Measurements from ENCODE around the gene CLINT1.
"Not testable (repeated sequence)": the region's sequence is repeated elsewhere in the genome, so short reads cannot be mapped to it uniquely, and the experiment has no call there.

The CLINT1 gene

DNA sequence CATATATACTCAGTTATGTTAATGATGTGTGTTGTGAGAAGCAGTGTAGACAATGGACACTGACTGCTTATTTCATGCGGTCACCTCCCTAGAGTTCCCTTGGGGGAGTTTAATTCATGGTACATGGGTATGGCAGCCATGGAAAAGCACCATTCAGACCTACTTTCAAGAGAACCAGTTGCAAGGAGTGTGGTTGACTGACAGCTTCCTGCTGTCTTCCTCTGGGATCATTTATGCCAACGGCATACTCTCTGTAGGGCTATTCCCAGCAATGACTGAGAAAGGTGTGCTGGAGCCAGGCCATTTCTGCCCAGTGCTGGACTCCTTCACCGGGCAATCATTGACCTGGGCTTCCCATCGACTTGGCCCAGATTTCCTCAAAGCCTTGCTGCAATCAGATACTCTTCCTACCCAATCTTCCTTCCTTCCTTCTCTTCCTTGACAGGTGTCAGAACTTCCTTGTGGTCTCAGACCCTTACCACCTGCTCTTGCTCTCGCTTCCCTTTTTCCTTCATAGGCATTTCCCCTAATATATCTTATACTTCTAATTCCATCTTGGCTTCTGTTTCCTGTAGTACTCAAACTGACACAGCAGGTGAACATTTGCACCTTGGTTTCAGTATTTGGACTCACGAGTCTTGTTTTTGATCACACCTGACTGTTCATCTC, 3.4 kb upstream of the CLINT1 start:
- no peak for DNase-seq (ENCODE audit: low read depth in 1 of 2, low spot score in 1 of 2)

DNA sequence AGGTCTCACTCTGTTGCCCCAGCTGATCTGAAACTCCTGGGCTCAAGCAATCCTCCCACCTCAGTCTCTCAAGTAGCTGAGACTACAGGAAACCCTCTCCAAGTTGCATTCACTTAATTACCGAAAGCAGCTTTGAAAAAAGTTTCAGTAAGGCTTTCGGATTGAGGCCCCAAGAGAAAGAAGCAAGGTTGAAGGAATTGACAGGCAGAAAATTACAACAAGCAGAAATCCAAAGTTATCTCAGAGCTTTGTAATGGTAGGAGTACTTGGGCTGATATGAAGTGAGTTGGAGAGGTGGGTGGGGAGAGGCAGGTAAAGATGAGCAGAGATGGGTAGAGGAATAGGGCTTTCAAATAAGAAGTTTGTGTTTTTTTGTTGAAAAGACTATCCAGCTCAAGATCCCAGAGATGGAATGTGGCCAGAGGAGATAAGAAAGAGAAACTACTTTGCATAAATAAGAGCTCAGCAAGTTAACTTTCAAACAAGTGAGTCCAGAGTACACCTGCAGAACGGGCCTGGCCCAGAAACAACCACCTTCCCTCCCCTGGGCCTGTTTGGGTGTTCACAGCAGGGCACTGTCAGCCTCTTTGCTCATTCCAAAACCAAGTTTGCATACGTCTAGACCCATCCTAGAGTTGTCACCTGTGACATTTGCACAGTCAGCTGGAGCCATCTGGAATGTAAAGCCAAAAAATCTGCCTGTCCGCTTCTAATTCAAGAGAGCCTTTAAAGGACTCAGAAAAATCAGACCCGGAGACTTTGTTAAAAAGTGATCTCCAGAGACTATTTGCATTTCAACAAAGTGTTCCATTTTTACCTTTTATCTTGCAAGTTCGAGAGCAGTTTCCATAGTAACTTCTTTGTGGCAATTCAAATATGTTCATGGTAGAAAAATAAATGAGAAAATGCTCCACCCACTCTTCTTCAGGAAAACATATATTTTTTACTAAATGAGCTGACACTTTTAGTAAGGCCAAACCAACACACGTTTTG, 2.2 kb upstream of the CLINT1 start:
- no peak for DNase-seq (ENCODE audit: low read depth in 1 of 2, low spot score in 1 of 2)

DNA sequence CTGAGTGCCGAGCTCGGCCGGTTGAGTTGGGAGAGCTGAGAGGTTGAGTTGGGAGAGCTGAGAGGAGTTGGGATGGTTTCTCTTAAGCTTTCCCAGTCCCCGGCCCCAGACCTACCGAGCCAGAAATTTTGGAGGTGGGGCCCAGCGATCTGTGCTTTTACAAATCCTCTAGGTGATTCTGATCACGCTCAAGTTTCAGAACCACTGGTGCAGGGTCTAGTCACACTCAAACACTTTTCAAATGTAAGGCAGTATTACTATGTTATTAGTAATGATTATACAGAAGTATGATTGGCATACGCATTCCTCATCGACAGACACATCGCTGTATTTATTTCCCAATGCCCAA, 256 bp upstream of the CLINT1 start:
- no peak for DNase-seq (ENCODE audit: low read depth in 1 of 2, low spot score in 1 of 2)

DNA sequence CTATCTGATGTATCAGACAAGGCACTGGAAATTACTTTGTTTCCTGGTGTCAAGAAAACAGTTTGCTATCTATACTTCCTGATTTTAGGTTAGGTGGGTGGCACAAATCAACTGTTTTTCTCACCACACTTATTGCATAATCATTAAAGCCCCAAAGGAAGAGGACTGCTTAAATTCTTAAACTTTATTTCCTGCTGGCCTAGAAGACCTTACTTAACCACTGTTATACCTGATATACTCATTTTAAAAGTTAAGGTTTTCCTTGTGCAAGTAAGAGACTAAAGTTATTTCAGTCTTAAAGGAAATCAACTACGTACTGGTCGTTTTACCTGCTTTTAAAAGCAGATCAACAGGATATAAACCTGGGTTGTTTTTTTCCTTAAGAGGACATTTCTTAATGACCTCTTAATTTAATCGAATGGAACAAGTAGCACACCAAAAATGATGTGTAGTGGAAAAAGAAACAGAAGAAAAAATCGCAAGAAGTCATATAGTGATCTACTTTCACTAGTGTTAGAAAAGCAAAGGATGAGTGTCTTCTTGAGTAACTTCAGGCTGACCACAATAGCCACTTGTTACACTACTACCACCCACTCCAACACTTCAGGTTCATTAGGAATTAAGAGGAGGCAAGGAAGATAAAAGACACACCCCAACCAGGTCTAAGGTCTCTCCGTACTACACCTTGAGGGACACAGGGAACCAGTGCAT, 974 bp downstream of the CLINT1 start:
- DNase-seq (ENCODE audit: low read depth in 1 of 2, low spot score in 1 of 2) = peak in 1 of 2 donors; percentile 17

DNA sequence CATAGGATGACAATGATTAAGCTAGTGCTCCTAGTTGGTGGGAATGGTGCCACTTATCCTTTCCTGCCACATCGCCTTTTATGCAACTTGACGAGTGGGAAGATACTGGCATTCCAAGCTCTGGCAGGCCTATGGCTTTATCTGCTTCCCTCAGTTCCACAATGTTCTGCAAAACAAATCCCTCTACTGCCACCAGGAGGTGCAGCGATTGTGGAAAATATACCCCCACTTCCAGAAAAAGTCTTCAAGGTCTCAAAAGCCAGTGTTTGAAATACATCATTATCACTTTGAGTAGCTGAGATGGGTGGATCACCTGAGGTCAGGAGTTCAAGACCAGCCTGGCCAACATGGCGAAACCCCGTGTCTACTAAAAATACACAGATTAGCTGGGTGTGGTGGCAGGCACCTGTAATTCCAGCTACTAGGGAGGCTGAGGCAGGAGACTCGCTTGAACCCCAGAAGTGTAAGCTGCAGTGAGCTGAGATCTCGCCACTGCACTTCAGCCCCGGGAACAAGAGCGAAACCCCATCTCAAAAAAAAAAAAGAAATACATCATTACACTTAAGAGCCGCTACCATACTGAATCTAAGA, 3.4 kb downstream of the CLINT1 start:
- DNase-seq (ENCODE audit: low read depth in 1 of 2, low spot score in 1 of 2) = no peak

DNA sequence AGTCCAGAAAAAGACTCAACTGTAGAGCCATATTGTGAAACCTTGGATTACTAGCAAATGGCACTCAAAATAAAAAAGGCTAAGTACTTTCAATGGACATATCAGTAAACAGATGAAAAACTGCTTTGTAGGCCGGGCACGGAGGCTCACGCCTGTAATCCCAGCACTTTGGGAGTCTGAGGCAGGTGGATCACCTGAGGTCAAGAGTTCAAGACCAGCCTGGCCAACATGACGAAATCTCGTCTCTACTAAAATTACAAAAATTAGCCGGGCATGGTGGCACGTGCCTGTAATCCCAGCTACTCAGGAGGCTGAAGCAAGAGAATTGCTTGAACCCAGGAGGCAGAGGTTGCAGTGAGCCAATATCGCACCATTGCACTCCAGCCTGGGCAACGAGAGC, 5.6 kb downstream of the CLINT1 start:
- DNase-seq (ENCODE audit: low read depth in 1 of 2, low spot score in 1 of 2) = not testable (repeated sequence)

DNA sequence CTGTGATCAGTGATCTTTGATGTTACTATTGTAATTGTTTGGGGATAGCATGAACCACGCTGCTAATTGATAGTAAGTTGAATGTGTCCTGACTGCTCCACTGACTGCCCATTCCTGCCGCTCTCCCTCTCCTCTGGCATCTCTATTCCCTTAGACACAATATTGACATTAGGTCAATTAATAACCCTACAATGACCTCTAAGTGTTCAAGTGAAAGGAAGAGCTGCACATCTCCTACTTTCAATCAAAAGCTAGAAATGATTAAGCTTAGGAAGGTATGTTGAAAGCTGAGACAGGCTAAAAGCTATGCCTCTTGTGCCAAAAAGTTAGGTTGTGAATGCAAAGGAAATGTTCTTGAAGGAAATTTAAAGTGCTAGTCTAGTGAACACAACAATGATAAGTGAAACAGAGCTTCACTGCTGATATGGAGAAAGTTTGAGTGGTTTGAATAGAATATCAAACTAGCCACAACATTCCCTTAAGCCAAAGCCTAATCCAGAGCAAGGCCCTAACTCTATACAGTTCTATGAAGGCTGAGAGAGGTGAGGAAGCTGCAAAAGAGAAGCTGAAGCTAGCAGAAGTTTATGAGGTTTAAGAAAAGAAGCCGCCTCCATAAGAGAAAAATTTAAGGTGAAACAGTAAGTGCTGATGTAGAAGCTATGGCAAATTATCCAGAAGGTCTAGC, 12.9 kb downstream of the CLINT1 start:
- DNase-seq (ENCODE audit: low read depth in 1 of 2, low spot score in 1 of 2) = no peak

DNA sequence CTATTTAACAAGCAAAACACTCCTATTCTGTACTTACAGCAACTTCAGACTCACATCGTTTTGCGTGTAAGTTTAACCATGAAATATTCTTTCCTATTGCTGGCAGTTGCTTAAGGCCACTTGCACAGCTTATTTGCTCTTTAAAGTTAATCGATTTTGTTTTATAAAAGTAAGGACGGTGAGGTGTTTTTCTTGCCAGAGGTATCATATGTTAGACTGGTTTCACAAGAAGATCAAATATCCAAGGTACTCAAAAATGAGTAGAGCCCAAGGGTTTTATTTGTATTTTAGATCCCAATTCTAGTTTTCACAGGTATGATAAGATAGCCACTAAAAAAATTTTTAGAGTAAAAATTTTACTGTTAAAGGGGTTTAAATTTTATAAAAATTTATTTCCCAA, 16.2 kb downstream of the CLINT1 start:
- DNase-seq (ENCODE audit: low read depth in 1 of 2, low spot score in 1 of 2) = no peak

DNA sequence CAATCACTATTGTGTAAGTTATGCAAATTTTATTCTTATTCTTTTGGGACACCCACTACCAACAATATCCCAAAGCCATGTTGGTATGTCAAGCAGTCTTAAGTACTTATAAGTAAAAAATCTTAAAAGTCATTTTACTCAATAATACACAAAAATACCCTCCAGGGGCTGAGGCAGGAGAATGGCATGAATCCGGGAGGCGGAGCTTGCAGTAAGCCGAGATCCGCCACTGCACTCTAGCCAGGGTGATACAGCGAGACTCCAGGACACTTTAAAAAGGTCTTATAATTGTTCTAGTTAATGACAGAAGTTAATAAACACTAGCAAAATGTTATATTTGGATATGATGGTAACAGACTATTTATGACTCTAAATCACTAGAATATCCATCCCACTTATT, 16.8 kb downstream of the CLINT1 start:
- no peak for DNase-seq (ENCODE audit: low read depth in 1 of 2, low spot score in 1 of 2)

DNA sequence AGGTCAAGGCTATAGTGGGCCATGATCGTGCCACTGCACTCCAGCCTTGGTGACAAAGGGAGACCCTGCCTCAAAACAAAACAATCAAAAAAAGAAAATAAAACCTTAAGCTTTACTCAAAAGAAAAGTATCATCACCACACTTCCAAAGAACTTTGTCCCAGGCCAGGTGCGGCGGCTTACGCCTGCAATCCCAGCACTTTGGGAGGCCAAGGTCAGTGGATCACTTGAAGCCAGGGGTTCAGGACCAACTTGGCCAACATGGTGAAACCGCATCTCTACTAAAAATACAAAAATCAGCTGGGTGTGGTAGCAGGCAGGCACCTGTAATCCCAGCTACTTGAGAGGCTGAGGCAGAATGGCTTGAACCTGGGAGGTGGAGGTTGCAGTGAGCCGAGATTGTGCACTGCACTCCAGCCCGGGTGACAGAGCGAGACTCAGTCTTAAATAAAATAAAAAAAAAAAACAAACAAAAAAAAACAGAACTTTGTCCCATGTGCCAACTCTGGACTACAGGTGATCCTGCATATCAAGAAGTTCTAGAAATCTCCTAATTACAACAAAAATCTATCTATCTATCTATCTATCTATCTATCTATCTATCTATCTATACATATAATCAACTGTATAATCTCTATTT, 19.7 kb downstream of the CLINT1 start:
- no peak for DNase-seq (ENCODE audit: low read depth in 1 of 2, low spot score in 1 of 2)

DNA sequence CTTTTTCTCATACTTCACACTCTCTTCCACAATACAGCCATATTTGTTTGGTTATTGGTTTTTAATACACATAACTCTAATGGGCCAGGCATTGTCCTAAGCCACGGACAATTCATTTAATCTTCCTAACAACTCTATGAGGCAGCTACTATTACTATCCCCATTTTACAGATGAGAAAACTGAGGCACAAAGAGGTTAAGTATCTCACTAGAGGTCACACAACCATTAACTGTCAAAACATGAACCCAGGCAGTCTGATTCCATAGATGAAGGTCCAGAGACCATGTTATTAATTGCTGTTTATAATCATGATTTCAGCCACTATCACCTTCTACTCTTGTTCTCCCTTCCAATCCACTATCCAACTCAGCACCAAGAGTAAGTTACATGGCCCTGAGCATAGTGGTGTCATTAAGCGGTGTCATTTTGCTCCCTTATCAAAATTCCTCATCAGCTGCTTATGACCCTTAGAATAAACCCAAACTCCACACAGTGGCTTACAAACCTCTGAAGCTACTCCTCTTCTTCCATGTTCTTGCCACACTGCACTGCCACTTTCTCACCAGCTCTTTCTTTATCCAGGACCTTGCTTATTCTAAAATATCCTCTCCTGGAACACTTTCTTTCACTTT, 22.7 kb downstream of the CLINT1 start:
- DNase-seq (ENCODE audit: low read depth in 1 of 2, low spot score in 1 of 2) = no peak

DNA sequence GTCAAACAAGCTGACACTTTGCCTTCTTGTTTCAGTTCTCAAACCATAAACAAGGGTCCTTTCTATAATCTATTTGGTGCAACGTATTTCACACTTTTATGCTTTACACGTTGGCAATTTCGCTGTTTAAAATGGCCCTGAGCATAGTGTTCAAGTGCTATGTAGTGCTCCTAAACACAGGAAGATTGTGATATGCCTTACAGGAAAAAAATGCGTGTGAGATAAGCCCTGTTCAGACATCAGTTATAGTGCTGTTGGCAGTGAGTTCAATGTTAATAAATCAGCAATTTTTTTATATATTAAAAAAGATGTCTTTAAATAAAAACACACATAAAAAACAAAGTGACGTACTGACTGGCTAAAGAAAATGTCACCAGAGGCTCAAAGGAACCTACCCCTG, 23.9 kb downstream of the CLINT1 start:
- DNase-seq (ENCODE audit: low read depth in 1 of 2, low spot score in 1 of 2) = no peak

DNA sequence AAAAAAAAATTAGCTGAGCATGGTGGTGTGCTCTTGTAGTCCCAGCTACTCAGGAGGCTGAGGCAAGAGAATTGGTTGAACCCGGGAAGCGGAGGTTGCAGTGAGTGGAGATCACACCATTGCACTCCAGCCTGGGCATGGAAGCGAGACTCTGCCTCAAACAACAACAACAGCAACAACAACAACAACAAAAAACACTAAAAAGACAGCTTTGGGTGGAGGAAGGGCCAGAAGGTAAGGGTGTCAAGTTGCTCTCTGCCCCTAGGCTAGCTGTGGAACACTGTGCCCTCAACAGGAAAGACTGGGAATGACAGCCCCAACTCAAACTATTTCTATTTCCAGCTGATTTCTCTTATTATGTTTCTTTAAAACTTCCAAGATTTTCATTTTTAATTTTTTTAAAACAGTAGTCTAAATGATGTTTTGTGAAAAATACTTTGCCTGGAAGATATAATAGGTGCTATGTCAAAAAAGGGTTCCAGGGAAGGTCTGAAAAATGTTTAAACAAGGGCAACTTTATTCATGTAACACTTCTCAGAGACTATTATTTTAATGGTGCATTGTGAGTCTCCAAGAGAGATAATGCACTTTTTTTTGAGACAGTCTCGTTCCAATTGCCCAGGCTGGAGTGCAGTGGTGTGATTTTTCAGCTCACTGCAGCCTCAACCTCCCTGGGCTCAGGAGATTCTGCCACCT, 29.9 kb downstream of the CLINT1 start:
- no peak for DNase-seq (ENCODE audit: low read depth in 1 of 2, low spot score in 1 of 2)

DNA sequence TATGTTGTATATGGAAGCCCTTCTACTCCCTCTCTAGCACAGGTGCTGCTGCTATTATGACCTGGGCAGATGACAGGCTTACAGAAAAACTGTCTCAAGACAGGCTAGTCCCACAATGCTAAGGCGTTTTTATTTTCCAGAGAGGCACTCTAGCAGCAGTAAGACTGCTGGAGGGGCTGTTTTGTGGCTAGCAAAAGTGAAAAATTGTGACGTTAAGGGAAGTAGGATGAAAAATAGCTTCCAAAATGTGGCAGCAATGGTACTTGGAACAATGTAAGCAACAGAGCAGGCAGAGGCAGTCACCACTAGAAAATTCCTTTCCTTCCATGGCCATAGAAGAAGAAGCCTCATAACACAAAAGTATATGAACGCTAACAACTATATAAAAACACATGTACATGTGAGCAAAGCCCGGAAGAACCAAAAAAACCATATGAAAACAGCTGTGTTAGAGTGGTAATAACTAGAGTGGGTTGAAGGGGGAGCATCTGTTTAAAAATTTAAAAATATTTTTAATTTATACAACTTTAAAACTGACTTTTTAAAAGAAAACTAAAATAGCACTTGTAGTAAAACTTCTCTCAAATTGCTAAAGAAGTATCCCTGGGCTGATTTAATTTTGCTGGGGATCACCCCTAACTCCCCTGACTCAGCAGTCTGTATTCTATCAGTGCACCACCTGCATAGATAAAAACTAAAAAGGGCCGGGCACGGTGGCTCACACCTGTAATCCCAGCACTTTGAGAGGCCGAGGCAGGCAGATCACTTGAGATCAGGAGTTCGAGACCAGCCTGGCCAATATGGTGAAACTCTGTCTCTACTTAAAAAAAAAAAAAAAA, 30.6 kb downstream of the CLINT1 start:
- DNase-seq (ENCODE audit: low read depth in 1 of 2, low spot score in 1 of 2) = no peak

DNA sequence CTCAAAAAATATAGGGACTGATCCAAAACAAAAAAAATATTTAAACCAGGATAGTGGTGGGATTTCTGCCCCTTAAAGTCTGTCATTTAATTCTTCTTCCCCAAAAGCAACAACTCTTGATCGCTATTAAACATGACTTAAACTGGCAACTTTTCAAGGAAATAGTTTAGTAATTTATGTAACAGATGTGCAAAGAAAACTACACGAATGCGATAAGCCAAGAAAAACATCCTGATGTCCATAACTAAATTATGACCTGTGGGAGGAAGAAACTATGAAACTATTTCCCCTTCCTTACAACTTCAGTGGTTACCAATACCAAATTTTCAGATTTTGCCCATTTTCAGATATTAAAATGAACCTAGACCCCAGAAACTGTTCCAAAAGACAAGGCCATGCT, 31.5 kb downstream of the CLINT1 start:
- DNase-seq (ENCODE audit: low read depth in 1 of 2, low spot score in 1 of 2) = no peak

DNA sequence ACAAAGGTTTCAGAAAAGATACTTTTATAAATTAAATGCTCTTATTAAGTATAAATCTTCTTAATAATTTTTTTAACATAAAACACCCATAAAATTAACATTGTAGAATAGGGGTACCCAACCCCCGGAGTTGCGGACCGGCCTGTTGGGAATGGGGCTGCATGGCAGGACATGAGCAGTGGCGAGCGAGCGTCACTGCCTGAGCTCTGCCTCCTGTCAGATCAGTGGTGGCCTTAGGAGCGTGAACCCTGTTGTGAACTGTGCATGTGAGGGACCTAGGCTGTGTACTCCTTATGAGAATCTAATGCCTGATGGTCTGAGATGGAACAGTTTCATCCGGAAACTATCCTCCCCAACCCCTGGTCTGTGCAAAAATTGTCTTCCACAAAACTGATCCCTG, 35.3 kb downstream of the CLINT1 start:
- no peak for DNase-seq (ENCODE audit: low read depth in 1 of 2, low spot score in 1 of 2)

DNA sequence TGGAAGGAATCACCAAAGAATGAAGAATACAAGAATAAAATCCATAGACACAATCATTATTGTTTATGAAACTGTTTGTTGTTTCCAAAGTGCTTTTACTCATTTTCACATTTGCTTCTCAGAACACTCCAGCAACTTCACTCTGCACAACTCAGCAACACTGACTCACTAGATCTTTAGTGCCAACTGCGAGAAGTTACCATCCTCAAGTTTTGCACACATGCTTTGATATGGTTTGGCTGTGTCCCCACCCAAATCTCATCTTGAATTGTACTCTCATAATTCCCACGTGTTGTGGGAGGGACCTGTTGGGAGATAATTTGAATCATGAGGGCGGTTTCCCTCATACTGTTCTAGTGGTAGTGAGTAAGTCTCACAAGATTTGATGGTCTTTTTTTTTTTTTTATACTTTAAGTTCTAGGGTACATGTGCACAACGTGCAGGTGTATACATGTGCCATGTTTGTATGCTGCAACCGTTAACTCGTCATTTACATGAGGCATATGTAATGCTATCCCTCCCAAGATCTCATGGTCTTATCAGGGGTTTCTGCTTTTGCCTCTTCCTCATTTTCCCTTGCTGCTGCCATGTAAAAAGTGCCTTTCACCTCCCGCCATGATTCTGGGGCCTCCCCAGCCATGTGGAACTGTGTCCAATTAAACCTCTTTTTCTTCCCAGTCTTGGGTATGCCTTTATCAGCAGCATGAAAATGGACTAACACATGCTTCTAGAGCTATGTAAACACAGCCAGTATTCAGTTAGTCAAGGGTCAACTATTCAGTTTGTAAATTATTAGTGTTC, 36.9 kb downstream of the CLINT1 start:
- peak in 1 of 2 donors; percentile 6 for DNase-seq (ENCODE audit: low read depth in 1 of 2, low spot score in 1 of 2)

DNA sequence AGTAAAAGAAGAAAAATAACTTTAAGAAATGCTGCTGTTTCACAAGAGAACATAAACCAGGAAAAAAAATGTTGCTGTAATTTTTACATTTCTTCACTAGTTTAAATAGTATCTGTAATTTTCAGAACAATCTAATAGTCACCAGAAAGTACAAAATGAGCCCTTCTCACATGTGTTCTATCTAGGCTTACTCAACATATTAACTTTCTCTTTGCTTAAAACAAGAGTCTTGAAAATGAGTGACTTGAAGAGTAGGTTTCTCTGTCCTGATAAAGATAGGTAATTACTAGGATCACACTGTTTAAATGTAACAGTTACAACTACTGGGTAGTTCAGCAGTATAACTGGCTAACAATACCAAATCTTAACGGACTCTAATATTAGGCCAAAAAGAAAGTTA, 37.5 kb downstream of the CLINT1 start:
- DNase-seq (ENCODE audit: low read depth in 1 of 2, low spot score in 1 of 2) = no peak
